ENCODE measurements around the gene SLC25A13.

DNA sequence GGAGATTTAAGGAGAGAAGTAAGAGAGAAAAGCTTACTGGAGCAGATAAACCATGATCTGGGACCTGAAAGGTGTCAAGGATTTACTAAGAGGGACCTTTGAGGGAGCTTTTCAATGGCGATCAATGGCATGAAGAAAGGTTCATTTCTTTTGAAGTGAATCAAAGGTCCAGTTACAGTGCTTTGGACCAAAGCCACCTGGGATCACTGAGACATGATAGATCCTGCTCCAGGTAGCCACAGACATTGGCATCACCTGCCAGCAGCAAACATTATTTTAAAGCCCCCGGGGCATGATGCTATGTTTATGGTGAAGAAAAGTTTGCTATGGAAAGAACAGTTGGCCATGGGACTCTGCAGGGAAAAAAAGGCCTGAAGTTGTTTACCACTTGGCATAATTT is 109.4 kb downstream of the SLC25A13 start:
- TF ChIP-seq POLR2A (IDR thresholded peaks at IDR 0.05; ENCODE audit: extremely low read depth, insufficient read length) (no peak), MYC (IDR thresholded peaks at IDR 0.05; ENCODE audit: low read depth, low read length) (no peak)
- TF ChIP-seq, protein P1, sequence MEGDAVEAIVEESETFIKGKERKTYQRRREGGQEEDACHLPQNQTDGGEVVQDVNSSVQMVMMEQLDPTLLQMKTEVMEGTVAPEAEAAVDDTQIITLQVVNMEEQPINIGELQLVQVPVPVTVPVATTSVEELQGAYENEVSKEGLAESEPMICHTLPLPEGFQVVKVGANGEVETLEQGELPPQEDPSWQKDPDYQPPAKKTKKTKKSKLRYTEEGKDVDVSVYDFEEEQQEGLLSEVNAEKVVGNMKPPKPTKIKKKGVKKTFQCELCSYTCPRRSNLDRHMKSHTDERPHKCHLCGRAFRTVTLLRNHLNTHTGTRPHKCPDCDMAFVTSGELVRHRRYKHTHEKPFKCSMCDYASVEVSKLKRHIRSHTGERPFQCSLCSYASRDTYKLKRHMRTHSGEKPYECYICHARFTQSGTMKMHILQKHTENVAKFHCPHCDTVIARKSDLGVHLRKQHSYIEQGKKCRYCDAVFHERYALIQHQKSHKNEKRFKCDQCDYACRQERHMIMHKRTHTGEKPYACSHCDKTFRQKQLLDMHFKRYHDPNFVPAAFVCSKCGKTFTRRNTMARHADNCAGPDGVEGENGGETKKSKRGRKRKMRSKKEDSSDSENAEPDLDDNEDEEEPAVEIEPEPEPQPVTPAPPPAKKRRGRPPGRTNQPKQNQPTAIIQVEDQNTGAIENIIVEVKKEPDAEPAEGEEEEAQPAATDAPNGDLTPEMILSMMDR (IDR thresholded peaks at IDR 0.05; ENCODE audit: low read depth, low read length) = no peak
- TF ChIP-seq, protein P2, sequence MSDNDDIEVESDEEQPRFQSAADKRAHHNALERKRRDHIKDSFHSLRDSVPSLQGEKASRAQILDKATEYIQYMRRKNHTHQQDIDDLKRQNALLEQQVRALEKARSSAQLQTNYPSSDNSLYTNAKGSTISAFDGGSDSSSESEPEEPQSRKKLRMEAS (IDR thresholded peaks at IDR 0.05; ENCODE audit: low read depth, low read length) = no peak
